Testis (tissue), 2 donors: ENCODE data around the gene ELMO1.

Source experiments
- POLR2A ChIP-seq: fragments of 450-650 bp; IDR thresholded peaks from one replicate; pipeline ENCODE4 v1.6.1; 2017; ENCODE audit warnings: antibody characterized with exemption, mild to moderate bottlenecking, moderate library complexity
- TF ChIP-seq, protein P1 (sequence below), 3 experiments: fragments of 450-650 bp in 2 of 3; fragments of 200-600 bp in 1 of 3; sonication (generic) in 1 of 3; IDR thresholded peaks; one replicate each; pipeline ENCODE4 v1.5.1; 2016 to 2019; ENCODE audit warnings: antibody characterized with exemption in 3 of 3, mild to moderate bottlenecking in 2 of 3, moderate library complexity in 1 of 3

DNA sequence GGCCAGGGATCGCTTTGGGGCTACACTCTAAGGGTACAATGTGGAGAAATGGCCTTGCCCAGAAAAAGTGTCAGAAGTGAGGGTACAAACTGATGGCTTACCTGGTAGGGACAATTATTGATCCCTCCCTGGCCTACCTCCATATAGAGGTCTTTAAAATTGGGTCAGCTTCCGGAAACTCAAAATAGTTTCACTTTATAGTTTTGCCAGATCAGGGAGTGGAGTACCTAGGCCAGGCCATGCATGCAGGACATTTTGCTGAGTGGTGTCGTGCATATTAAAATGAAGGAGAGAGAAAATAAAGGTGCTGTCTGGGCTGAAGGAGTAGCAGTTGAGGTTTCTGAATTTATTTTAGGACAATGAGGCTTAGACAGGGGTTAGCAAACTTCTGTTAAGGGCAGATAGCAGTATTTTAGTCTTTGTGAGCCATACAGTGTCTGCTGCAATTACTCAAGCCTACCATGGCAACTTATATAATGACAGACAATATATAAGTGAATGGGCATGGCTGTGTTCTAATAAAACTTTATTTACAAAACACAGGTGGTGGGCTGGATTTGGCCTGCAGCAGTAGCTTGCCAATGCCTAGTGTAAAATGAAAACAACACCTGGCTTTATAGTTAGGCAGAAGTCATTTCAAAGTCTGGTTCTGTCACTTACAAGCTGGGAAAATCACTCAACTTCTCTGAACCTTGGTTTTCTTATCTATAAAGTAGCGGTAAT is 547.5 kb downstream of the ELMO1 start:
- TF ChIP-seq, protein P1, sequence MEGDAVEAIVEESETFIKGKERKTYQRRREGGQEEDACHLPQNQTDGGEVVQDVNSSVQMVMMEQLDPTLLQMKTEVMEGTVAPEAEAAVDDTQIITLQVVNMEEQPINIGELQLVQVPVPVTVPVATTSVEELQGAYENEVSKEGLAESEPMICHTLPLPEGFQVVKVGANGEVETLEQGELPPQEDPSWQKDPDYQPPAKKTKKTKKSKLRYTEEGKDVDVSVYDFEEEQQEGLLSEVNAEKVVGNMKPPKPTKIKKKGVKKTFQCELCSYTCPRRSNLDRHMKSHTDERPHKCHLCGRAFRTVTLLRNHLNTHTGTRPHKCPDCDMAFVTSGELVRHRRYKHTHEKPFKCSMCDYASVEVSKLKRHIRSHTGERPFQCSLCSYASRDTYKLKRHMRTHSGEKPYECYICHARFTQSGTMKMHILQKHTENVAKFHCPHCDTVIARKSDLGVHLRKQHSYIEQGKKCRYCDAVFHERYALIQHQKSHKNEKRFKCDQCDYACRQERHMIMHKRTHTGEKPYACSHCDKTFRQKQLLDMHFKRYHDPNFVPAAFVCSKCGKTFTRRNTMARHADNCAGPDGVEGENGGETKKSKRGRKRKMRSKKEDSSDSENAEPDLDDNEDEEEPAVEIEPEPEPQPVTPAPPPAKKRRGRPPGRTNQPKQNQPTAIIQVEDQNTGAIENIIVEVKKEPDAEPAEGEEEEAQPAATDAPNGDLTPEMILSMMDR (IDR thresholded peaks at IDR 0.05), result no peak
- TF ChIP-seq POLR2A, result no peak
